Adipose tissue (tissue), 3 donors: ENCODE results near the gene TRHDE. TPM values are rescaled to one million over a fixed set of nuclear protein-coding genes. Genes with fewer than 3 reads are reported as not detected.

Experiments used
- H3K27ac ChIP-seq: one replicate; pipeline ENCODE4 v1.5.1; 2013; ENCODE audit warnings: low read depth, low read length
- WGBS, 3 donors: extraction: QIAGEN DNeasy Blood & Tissue Kit; methylation state at CpG; one replicate each; pipeline ENCODE4 v1.1.7; 2013; 5-methylcytosine and 5-hydroxymethylcytosine counted together
- polyA plus RNA-seq, 3 donors: library from polyadenylated mRNA; stranded (reverse); fragments of 200-250 nt; gene quantifications; one replicate each; pipeline ENCODE4 v1.2.3, GENCODE V29; 2013
- donor health status: healthy with polysubstance abuse.
- donor health status: Bipolar disorder and iron deficiency.
- donor health status: healthy.

TRHDE gene
- polyA plus RNA-seq, 3 donors: 2.0 to 4.2 (median 2.7) TPM

DNA sequence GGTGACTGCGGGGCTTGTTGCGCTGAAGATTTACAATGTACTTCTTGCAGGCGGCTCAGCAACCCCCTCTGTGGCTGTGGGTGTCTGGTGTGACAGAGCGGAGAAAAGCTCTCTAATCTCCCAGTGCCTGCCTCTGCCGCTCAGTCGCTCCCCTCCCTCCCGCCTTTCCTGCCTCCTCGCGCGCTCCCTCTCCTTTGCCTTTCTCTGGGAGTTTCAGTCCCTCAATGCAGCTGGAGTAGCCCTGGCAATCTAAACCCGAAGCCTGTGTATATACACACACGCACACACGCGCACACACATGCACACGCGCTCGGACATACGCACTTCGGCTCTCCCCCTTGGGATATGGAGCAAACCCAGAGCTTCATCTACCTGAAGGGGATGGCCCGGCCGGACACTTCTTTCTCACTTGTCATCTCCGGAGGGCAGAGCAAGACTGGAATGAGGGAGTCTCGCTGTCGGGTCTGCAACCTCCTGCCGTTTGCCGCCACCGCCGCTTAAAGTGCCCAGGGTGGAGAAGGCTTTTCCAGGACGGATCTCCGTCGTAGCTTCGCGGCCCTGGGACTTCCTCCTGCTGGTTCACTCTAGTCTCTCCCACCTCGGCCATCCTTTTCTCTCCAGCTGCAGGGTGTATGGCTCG, 599 bp upstream of the TRHDE start:
- 1% methylated on average over 35 of the region's 35 CpGs for WGBS, 3 donors
- H3K27ac ChIP-seq: no peak overlapping the region

DNA sequence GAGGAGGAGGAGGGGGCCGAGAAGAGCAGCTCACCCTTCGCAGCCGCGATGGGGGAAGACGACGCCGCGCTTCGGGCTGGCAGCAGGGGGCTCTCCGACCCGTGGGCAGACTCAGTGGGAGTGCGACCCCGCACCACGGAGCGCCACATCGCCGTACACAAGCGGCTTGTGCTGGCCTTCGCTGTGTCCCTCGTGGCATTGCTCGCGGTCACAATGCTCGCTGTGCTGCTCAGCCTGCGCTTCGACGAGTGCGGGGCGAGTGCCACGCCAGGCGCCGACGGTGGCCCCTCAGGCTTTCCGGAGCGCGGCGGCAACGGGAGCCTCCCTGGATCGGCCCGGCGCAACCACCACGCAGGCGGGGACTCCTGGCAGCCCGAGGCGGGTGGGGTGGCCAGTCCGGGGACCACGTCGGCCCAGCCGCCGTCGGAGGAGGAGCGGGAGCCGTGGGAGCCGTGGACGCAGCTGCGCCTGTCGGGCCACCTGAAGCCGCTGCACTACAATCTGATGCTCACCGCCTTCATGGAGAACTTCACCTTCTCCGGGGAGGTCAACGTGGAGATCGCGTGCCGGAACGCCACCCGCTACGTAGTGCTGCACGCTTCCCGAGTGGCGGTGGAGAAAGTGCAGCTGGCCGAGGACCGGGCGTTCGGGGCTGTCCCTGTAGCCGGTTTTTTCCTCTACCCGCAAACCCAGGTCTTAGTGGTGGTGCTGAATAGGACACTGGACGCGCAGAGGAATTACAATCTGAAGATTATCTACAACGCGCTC, 745 bp downstream of the TRHDE start:
- no peak overlapping the region for H3K27ac ChIP-seq
- WGBS, 3 donors: 1 to 2% (median 2%) methylated on average over 74 to 79 of the region's 79 CpGs

GRCh38 chr12:72273499-72273837, 1.3 kb downstream of the TRHDE start:
- no peak overlapping the region for H3K27ac ChIP-seq
- 1 to 4% (median 1%) methylated on average over 24 of the region's 24 CpGs for WGBS, 3 donors

DNA sequence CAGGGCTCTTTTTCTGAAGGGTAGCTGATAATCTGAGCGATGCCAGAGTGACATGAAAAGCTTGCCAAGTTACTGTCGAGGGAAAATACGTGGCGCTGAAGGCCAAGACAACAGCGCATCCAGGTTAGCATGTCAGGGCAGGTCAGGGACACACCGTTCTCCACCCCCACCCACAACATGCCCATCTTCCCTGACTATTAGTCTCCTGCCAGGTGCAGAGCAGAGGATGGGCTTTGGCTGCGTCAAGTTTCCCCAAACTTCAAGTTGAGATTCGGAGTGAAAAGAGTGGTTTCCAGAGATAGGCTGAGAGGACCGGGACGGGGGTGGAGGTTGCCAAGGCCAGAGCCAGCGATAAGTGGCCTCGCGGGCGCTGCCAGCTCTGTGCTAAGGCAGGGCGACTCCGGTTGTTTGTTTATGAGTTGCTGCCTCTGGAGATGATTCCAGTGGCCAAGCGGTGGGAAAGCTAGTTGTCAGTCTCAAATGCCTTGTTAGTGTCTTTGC, 1.7 kb downstream of the TRHDE start:
- H3K27ac ChIP-seq: no peak overlapping the region

GRCh38 chr12:72274931-72275330, 2.8 kb downstream of the TRHDE start:
- 32 to 63% (median 59%) methylated on average over 1 of the region's 1 CpG for WGBS, 3 donors
- H3K27ac ChIP-seq: no peak overlapping the region

More for the DNA sequence above, 1.7 kb downstream of the TRHDE start:
- WGBS, 3 donors: 9 to 17% (median 12%) methylated on average over 17 of the region's 17 CpGs

DNA sequence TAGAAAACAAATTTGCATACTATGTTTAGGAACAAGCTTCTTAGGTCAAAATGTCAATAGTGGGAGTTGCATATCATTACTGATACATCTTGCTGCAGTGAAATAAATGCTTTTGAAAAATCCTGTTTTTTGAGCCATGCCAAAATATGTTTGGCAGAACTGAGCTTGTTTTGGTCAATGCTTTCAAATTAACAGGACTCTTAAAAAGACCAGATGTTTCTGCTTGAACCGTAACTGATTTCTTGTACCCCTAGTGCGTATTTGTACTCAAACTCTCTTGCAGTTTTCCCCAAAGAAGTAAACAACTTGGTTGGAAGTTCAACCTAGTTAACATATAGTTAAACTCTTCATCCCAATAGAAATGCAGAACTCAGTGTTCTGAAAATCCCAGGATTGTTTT, 3.4 kb downstream of the TRHDE start:
- WGBS, 3 donors: 43 to 74% (median 69%) methylated on average over 2 of the region's 2 CpGs
- H3K27ac ChIP-seq: no peak overlapping the region

GRCh38 chr12:72276181-72276805, 4.1 kb downstream of the TRHDE start:
- 42 to 80% (median 70%) methylated on average over 3 of the region's 3 CpGs for WGBS, 3 donors
- no peak overlapping the region for H3K27ac ChIP-seq

- 27 to 73% (median 65%) methylated on average over 2 of the region's 2 CpGs for WGBS, 3 donors
- no peak overlapping the region for H3K27ac ChIP-seq
These were observed 5.2 kb downstream of the TRHDE start for GRCh38 chr12:72277415-72277814.

GRCh38 chr12:72278894-72279293, 6.7 kb downstream of the TRHDE start:
- 38 to 43% (median 40%) methylated on average over 2 of the region's 2 CpGs for WGBS, 3 donors

DNA sequence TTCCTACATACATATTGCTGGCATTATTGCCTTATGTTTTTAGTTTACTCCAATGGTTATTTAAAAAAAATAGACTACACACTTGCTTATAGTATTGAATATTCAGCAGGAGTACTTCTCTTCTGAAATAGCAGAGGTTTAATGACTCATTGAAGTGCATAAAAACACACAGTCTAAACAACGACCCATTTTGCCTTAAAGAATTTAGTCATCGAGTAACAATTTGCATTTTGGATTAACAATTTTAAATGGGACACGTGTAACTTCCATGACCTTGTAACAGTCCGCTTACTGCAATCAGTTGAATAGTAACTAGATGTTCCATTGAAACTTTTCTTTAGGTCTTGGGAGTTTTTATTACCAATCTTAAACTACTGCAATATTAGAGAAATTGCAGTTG, 9.0 kb downstream of the TRHDE start:
- WGBS, 3 donors: 31 to 71% (median 63%) methylated on average over 4 of the region's 4 CpGs
- H3K27ac ChIP-seq: no peak overlapping the region

More at GRCh38 chr12:72278894-72279293, 6.7 kb downstream of the TRHDE start:
- no peak overlapping the region for H3K27ac ChIP-seq

DNA sequence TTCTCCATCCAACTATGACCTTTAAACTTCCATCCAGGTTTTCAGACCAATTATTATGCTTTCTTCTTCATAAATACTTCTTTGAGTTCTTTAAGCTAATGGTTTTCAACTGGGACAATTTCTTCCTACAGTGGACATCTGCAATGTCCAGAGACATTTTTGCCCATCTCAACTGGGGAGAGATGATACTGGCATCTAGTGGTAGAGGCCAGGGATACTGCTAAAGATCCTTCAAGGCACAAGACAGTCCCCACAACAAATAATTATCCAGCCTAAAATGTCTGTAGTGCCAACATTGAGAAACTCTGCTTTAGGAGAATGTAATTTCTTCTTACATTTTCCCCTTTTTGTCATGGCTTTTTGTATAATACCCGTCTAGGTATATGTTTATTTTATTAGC, 10.6 kb downstream of the TRHDE start:
- no peak overlapping the region for H3K27ac ChIP-seq
- 57 to 67% (median 65%) methylated on average over 1 of the region's 1 CpG for WGBS, 3 donors

DNA sequence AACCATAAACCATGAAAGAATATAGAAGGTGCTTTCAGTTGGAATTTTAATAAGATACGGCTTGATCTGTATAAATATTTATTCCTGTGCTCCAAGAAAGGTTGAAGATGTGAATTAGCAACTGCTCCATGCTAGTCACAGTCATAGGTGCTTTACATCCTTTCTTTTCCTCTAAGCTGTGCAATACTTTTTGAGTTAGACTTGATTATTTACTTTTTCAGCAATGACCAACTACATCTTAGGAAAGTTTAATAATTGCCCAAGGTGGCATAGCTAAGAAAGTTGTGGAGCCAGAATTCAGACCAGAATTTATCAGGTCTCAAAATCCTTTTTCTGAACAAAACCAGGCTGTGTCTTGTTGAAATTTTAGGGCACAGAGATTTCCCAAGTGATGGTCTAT, 13.7 kb downstream of the TRHDE start:
- WGBS, 3 donors: 83 to 94% (median 84%) methylated on average over 1 of the region's 1 CpG

DNA sequence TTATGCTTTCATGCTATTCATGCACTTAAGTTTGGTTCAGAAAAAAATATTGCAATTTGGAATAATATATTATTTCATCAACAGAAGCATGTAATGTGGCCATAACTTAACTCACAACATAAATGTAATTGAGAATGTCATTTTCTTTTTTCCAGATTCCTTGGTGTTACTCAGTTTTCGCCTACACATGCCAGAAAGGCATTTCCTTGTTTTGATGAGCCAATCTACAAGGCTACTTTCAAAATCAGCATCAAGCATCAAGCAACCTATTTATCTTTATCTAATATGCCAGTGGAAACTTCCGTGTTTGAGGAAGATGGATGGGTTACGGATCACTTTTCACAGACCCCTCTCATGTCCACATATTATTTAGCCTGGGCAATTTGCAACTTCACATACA, 14.4 kb downstream of the TRHDE start:
- 77 to 83% (median 81%) methylated on average over 3 of the region's 3 CpGs for WGBS, 3 donors
- no peak overlapping the region for H3K27ac ChIP-seq

More for the DNA sequence above, 13.7 kb downstream of the TRHDE start:
- H3K27ac ChIP-seq: no peak overlapping the region

DNA sequence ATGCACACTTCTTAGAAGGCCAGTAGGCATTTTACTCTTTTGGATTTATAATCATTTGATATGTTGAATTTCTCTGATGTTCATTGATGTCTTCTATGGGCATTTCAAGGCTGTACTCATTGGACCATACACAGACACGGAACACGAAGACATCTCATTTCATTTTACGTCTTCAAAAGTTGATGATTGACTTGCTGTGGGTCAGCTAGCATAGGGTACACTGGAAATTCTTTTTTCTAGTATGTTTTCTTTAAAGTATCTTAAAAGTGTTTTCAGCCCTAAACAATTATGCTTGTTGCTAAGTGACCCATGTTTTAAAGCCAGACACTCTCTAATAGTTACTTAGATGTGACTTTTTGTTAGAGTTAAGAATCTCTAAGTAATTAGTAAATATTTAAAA, 16.3 kb downstream of the TRHDE start:
- WGBS, 3 donors: 91 to 94% (median 93%) methylated on average over 3 of the region's 3 CpGs

GRCh38 chr12:72288911-72289310, 16.7 kb downstream of the TRHDE start:
- 55 to 76% (median 65%) methylated on average over 2 of the region's 2 CpGs for WGBS, 3 donors

More for the DNA sequence above, 16.3 kb downstream of the TRHDE start:
- H3K27ac ChIP-seq: no peak overlapping the region

DNA sequence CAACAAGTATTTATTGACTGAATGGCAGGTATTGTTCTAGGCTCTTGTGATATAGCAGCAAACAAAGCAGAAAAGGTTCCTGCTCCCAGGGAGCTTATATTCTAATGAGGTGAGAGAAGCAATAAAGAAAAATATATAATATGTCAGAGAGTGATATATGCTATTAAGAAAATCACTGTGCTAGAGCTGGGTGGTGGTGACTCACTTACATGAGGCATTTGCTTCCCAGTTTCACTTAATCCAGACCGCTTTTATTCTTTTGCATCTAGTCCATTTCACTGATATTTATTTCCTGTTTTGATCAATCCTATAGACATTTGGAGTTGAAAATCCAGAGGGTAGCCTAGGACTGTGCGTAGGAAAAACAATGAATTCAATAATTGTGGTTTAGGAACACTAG, 17.5 kb downstream of the TRHDE start:
- WGBS, 3 donors: 95 to 96% (median 96%) methylated on average over 2 of the region's 2 CpGs
- no peak overlapping the region for H3K27ac ChIP-seq

More at GRCh38 chr12:72288911-72289310, 16.7 kb downstream of the TRHDE start:
- H3K27ac ChIP-seq: no peak overlapping the region

- WGBS, 3 donors: 88 to 97% (median 92%) methylated on average over 5 of the region's 5 CpGs
These were observed 19.0 kb downstream of the TRHDE start for GRCh38 chr12:72291175-72291574.

GRCh38 chr12:72293701-72294100, 21.5 kb downstream of the TRHDE start:
- WGBS, 3 donors: 92 to 97% (median 92%) methylated on average over 6 of the region's 6 CpGs
- no peak overlapping the region for H3K27ac ChIP-seq

More at GRCh38 chr12:72291175-72291574, 19.0 kb downstream of the TRHDE start:
- H3K27ac ChIP-seq: no peak overlapping the region

DNA sequence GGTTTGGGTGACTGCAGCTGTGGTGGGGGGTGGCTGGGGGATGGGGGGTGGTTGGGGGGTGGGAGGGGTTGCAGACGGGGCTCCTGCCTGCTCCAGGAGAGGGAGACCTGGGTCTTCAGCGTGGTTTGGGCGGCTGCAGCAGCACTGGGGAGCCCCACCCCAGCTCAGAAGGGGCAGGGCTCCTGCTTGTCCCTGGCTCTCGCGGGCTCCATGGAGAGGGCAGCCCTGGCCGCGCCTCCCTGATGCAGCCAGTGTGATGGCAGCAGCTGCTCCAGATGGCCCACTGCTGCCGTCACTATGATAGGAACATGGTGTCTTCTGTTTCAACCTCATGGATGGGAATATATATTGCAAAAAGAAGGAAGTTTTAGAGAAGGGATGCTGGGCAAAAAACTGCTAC, 22.9 kb downstream of the TRHDE start:
- 84 to 90% (median 89%) methylated on average over 8 of the region's 8 CpGs for WGBS, 3 donors
- no peak overlapping the region for H3K27ac ChIP-seq
